Endothelial cell of umbilical vein (primary cell): Measurements from ENCODE around the gene CYP27C1. TPM values are rescaled to one million over a fixed set of nuclear protein-coding genes. Genes with fewer than 3 reads are reported as not detected.

Experiments
- BruUV-seq: library from RNA; stranded (reverse); fragments of 400-500 nt; replicated peaks from 2 replicates; lab custom pipeline; 2021; lab: Mats Ljungman, UMichigan
- CTCF ChIA-PET: fragments of 300-600, 350-600 bp; sonication (Branson Sonifier 250); formaldehyde crosslinking; loops from one replicate; lab custom pipeline; 2021; ENCODE audit warnings: antibody characterized with exemption, inconsistent platforms; lab: Charles Lee
- POLR2A ChIA-PET: fragments of 300-600, 350-600 bp; sonication (Branson Sonifier 250); formaldehyde crosslinking; loops from one replicate; lab custom pipeline; 2021; ENCODE audit warnings: antibody characterized with exemption, inconsistent platforms; lab: Charles Lee
- DNase-seq: peaks from one replicate; pipeline ENCODE4 v3.0.0-alpha.2; 2011; ENCODE audit warnings: low read depth, low spot score
- FAIRE-seq: peaks from 2 replicates; lab custom pipeline; 2011; peaks lifted over from hg19 to GRCh38; lab: Jason Lieb, UNC
- H2AFZ ChIP-seq: 2 replicates; pipeline ENCODE4 v1.6.0; 2012; ENCODE audit warnings: low read depth, low read length, control low read depth, inconsistent platforms
- H3K27ac ChIP-seq: 2 replicates; pipeline ENCODE4 v1.5.1; 2011; ENCODE audit warnings: low read depth, mild to moderate bottlenecking, control low read depth, low read length, moderate library complexity; ENCODE audit not compliant: insufficient read depth
- H3K27me3 ChIP-seq, 2 experiments: 2 replicates each; pipeline versions ENCODE4 v1.6.0 to v1.6.1; 2011; ENCODE audit warnings: low read length in 2 of 2, mixed read lengths in 1 of 2; ENCODE audit not compliant: control insufficient read depth in 2 of 2, insufficient read depth in 2 of 2
- H3K36me3 ChIP-seq, 2 experiments: 2 replicates in 1 of 2; 3 replicates in 1 of 2; pipeline ENCODE4 v1.5.1; 2011; ENCODE audit warnings: low read length in 2 of 2, mild to moderate bottlenecking in 1 of 2, moderate library complexity in 1 of 2; ENCODE audit not compliant: control insufficient read depth in 2 of 2, insufficient read depth in 2 of 2; ENCODE audit errors: extremely low read depth in 1 of 2
- H3K4me1 ChIP-seq: 3 replicates; pipeline ENCODE4 v1.5.1; 2011; ENCODE audit warnings: mild to moderate bottlenecking, low read length; ENCODE audit not compliant: control insufficient read depth, insufficient read depth; ENCODE audit errors: extremely low read depth
- H3K4me2 ChIP-seq: 2 replicates; pipeline ENCODE4 v1.6.1; 2011; ENCODE audit warnings: low read length, control low read depth, mixed read lengths; ENCODE audit not compliant: insufficient read depth
- H3K4me3 ChIP-seq, 3 experiments: fragments of 200-600 bp in 1 of 3; sonication (generic), shearing (Covaris generic) in 1 of 3; replicated peaks in 1 of 3; 2 replicates each; pipeline ENCODE4 v1.5.1; 2011 to 2016; ENCODE audit warnings: control low read depth in 3 of 3, low read length in 3 of 3, mild to moderate bottlenecking in 2 of 3, inconsistent platforms in 1 of 3, low read depth in 1 of 3, moderate library complexity in 1 of 3; ENCODE audit not compliant: insufficient read depth in 1 of 3
- H3K79me2 ChIP-seq: 2 replicates; pipeline ENCODE4 v1.6.0; 2012; ENCODE audit warnings: low read length, inconsistent platforms; ENCODE audit not compliant: control insufficient read depth, insufficient read depth
- H3K9ac ChIP-seq: replicated peaks from 2 replicates; pipeline ENCODE3; 2011; ENCODE audit warnings: low read length, control low read depth; ENCODE audit not compliant: insufficient read depth; ENCODE audit errors: extremely low read depth
- H3K9me1 ChIP-seq: replicated peaks from 3 replicates; pipeline ENCODE4 v1.6.0; 2011; ENCODE audit warnings: mild to moderate bottlenecking, low read length; ENCODE audit not compliant: control insufficient read depth, insufficient read depth; ENCODE audit errors: extremely low read depth
- H3K9me3 ChIP-seq: replicated peaks from 2 replicates; pipeline ENCODE4 v1.5.1; 2012; ENCODE audit warnings: low read length, inconsistent platforms; ENCODE audit not compliant: control insufficient read depth, insufficient read depth
- H4K20me1 ChIP-seq: replicated peaks from 2 replicates; pipeline ENCODE3; 2011; ENCODE audit warnings: mild to moderate bottlenecking, low read length; ENCODE audit not compliant: control insufficient read depth, insufficient read depth; ENCODE audit errors: extremely low read depth
- EZH2 ChIP-seq: IDR thresholded peaks from 2 replicates; pipeline ENCODE4 v1.6.1; 2012; ENCODE audit warnings: borderline replicate concordance, low read depth, mild to moderate bottlenecking, moderate library complexity, low read length, inconsistent platforms; ENCODE audit not compliant: severe bottlenecking
- FOS ChIP-seq: IDR thresholded peaks from 2 replicates; pipeline ENCODE4 v1.6.1; 2011; ENCODE audit warnings: mild to moderate bottlenecking, low read length, moderate library complexity, borderline replicate concordance; ENCODE audit not compliant: insufficient read depth
- GATA2 ChIP-seq: IDR thresholded peaks from 2 replicates; pipeline ENCODE4 v1.7.0; 2011; ENCODE audit warnings: low read depth, mild to moderate bottlenecking, moderate library complexity, mixed read lengths, low read length; ENCODE audit not compliant: insufficient read length, insufficient read depth
- JUN ChIP-seq: IDR thresholded peaks from 2 replicates; pipeline ENCODE4 v1.6.1; 2011; ENCODE audit warnings: borderline replicate concordance, low read depth; ENCODE audit not compliant: insufficient read length, insufficient read depth
- MAX ChIP-seq: IDR thresholded peaks from 2 replicates; pipeline ENCODE4 v1.6.1; 2011; ENCODE audit not compliant: insufficient read depth, insufficient read length
- MYC ChIP-seq: IDR thresholded peaks from one replicate; pipeline ENCODE4 v1.6.1; 2011; ENCODE audit warnings: mild to moderate bottlenecking, low read depth, low read length
- POLR2A ChIP-seq: IDR thresholded peaks from 2 replicates; pipeline ENCODE4 v1.6.1; 2012; ENCODE audit warnings: low read depth, mild to moderate bottlenecking, control low read depth, low read length
- POLR2AphosphoS5 ChIP-seq: IDR thresholded peaks from 2 replicates; pipeline ENCODE4 v1.6.1; 2012; ENCODE audit warnings: low read depth, mild to moderate bottlenecking, control low read depth, low read length, moderate library complexity; ENCODE audit not compliant: insufficient read depth
- dilution Hi-C: fragments of 300-500 bp; cut with MboI; formaldehyde crosslinking; loops from one replicate; pipeline ENCODE4 v1.15.0; 2019; ENCODE audit warnings: low sequenced_read_pairs; ENCODE audit not compliant: extremely low pct_ligation_motif_present
- intact Hi-C: fragments of 100-400 bp; cut with micrococcal nuclease; formaldehyde crosslinking; loops from one replicate; pipeline ENCODE4 v1.10.0; 2022
- polyA plus RNA-seq, 4 experiments: library from polyadenylated mRNA; depleted of rRNA in 3 of 4; stranded (reverse) in 3 of 4; unstranded in 1 of 4; fragments of >200 nt; gene quantifications; 2 replicates each; pipeline versions ENCODE4 v1.2.1 to v1.2.3, GENCODE V29; 2011 to 2012; ENCODE audit warnings: missing spikeins in 1 of 4
- total RNA-seq: library from RNA; stranded (reverse); gene quantifications from 2 replicates; pipeline ENCODE4 v1.2.3, GENCODE V29; 2021
- TF ChIP-seq, protein P1 (sequence below), 2 donors: IDR thresholded peaks; 1 replicate in 1 of 2; 2 replicates in 1 of 2; pipeline ENCODE4 v1.5.1; 2011; ENCODE audit warnings: low read length in 2 of 2, mild to moderate bottlenecking in 2 of 2, moderate library complexity in 2 of 2, control low read depth in 1 of 2, inconsistent platforms in 1 of 2, low read depth in 1 of 2; ENCODE audit not compliant: insufficient read depth in 1 of 2; ENCODE audit errors: extremely low read depth in 1 of 2

The CYP27C1 gene
- total and polyA plus RNA-seq, 2 donors (not counting 3 experiments of a cell fraction or from before 2014, with no cell fraction given): not detected

- FAIRE-seq (no peak), DNase-seq (no peak)
- no peaks in the 10 kb centered on the region for H4K20me1 ChIP-seq
- peaks cover 10% of the 10 kb centered on the region for H3K4me1 ChIP-seq
- ChIA-PET POLR2A (no interaction called here), CTCF (interaction anchor here (0.6 to 1.6 kb wide), 2 partner anchors 13 to 67 kb away, joined by 3 to 5 read pairs; no protein-coding TSS in a partner anchor)
- BruUV-seq: no TSS peak
- no peaks in the 10 kb centered on the region for H3K9me3 ChIP-seq
- no peak overlapping the region for H3K4me3 ChIP-seq
- no peak overlapping the region for H2AFZ ChIP-seq
- TF ChIP-seq POLR2A (no peak), EZH2 (no peak), FOS (no peak), MYC (no peak), GATA2 (no peak), MAX (no peak), JUN (no peak), POLR2AphosphoS5 (no peak)
- TF ChIP-seq, protein P1, sequence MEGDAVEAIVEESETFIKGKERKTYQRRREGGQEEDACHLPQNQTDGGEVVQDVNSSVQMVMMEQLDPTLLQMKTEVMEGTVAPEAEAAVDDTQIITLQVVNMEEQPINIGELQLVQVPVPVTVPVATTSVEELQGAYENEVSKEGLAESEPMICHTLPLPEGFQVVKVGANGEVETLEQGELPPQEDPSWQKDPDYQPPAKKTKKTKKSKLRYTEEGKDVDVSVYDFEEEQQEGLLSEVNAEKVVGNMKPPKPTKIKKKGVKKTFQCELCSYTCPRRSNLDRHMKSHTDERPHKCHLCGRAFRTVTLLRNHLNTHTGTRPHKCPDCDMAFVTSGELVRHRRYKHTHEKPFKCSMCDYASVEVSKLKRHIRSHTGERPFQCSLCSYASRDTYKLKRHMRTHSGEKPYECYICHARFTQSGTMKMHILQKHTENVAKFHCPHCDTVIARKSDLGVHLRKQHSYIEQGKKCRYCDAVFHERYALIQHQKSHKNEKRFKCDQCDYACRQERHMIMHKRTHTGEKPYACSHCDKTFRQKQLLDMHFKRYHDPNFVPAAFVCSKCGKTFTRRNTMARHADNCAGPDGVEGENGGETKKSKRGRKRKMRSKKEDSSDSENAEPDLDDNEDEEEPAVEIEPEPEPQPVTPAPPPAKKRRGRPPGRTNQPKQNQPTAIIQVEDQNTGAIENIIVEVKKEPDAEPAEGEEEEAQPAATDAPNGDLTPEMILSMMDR (IDR thresholded peaks at IDR 0.05; ENCODE audit: extremely low read depth in 1 of 2, insufficient read depth in 1 of 2, low read depth in 1 of 2, low read length in 2 of 2): no peak
- peaks cover 5 to 13% of the 10 kb centered on the region in 2 experiments for H3K27me3 ChIP-seq
- no peaks in the 10 kb centered on the region for H3K9me1 ChIP-seq
- H3K79me2 ChIP-seq: no peaks in the 10 kb centered on the region
- dilution Hi-C loops (no loop called here), intact Hi-C loops (no loop called here)
- H3K27ac ChIP-seq: no peak overlapping the region
- H3K9ac ChIP-seq: no peak overlapping the region
- H3K4me2 ChIP-seq: no peak overlapping the region
- H3K36me3 ChIP-seq: no peaks in the 10 kb centered on the region
These were observed 36.3 kb downstream of the CYP27C1 start for GRCh38 chr2:127183771-127184170.
